Measurements from ENCODE around the gene METTL9. TPM values are rescaled to one million over a fixed set of nuclear protein-coding genes. Genes with fewer than 3 reads are reported as not detected.

The METTL9 gene
- total and polyA plus RNA-seq, 2 of the 13 experiments (the other 11 are each of a cell fraction or from before 2014, with no cell fraction given): 123 to 204 TPM

GRCh38 chr16:21602785-21603184, 3.4 kb downstream of the METTL9 start (continued):
- TF ChIP-seq ZFP91 (CRISPR knock-in tag; IDR thresholded peaks at IDR 0.05; ENCODE audit: borderline replicate concordance): 0 out of 2 replicates have a peak, but pooled peaks have one; percentile 18
- TF ChIP-seq, protein P1, sequence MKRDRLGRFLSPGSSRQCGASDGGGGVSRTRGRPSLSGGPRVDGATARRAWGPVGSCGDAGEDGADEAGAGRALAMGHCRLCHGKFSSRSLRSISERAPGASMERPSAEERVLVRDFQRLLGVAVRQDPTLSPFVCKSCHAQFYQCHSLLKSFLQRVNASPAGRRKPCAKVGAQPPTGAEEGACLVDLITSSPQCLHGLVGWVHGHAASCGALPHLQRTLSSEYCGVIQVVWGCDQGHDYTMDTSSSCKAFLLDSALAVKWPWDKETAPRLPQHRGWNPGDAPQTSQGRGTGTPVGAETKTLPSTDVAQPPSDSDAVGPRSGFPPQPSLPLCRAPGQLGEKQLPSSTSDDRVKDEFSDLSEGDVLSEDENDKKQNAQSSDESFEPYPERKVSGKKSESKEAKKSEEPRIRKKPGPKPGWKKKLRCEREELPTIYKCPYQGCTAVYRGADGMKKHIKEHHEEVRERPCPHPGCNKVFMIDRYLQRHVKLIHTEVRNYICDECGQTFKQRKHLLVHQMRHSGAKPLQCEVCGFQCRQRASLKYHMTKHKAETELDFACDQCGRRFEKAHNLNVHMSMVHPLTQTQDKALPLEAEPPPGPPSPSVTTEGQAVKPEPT (CRISPR knock-in tag; IDR thresholded peaks at IDR 0.05; ENCODE audit: low read depth): no peak
- TF ChIP-seq ZNF75D (CRISPR knock-in tag; IDR thresholded peaks at IDR 0.05; ENCODE audit: borderline replicate concordance): no peak
- no peak for TF ChIP-seq RFX5 (IDR thresholded peaks at IDR 0.05; ENCODE audit: low read depth, low read length)
- no peak for TF ChIP-seq DMAP1 (CRISPR knock-in tag; IDR thresholded peaks at IDR 0.05)
- no peak for TF ChIP-seq ETV6 (CRISPR knock-in tag; conservative IDR thresholded peaks at IDR 0.05)
- TF ChIP-seq, protein P2, sequence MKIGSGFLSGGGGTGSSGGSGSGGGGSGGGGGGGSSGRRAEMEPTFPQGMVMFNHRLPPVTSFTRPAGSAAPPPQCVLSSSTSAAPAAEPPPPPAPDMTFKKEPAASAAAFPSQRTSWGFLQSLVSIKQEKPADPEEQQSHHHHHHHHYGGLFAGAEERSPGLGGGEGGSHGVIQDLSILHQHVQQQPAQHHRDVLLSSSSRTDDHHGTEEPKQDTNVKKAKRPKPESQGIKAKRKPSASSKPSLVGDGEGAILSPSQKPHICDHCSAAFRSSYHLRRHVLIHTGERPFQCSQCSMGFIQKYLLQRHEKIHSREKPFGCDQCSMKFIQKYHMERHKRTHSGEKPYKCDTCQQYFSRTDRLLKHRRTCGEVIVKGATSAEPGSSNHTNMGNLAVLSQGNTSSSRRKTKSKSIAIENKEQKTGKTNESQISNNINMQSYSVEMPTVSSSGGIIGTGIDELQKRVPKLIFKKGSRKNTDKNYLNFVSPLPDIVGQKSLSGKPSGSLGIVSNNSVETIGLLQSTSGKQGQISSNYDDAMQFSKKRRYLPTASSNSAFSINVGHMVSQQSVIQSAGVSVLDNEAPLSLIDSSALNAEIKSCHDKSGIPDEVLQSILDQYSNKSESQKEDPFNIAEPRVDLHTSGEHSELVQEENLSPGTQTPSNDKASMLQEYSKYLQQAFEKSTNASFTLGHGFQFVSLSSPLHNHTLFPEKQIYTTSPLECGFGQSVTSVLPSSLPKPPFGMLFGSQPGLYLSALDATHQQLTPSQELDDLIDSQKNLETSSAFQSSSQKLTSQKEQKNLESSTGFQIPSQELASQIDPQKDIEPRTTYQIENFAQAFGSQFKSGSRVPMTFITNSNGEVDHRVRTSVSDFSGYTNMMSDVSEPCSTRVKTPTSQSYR (CRISPR knock-in tag; IDR thresholded peaks at IDR 0.05; ENCODE audit: borderline replicate concordance): no peak
- no peak for TF ChIP-seq CCAR2 (optimal IDR thresholded peaks at IDR 0.05; ENCODE audit: low read depth, low read length)

Measured in HepG2 (cell line).